Glomerular visceral epithelial cell (primary cell): Measurements from ENCODE around the gene PEX11G.
"Not testable (repeated sequence)": the region's sequence is repeated elsewhere in the genome, so short reads cannot be mapped to it uniquely, and the experiment has no call there.

Experiments used
- DNase-seq: peaks from one replicate; pipeline ENCODE4 v3.0.0-alpha.2; 2016; ENCODE audit errors: extremely low spot score

The PEX11G gene

GRCh38 chr19:7433456-7433855 lies 55.4 kb downstream of the PEX11G start:
- DNase-seq, result not testable (repeated sequence)

GRCh38 chr19:7429638-7430282 lies 59.1 kb downstream of the PEX11G start:
- DNase-seq, result no peak

GRCh38 chr19:7428651-7429113 lies 60.2 kb downstream of the PEX11G start:
- DNase-seq, result no peak

GRCh38 chr19:7427944-7428343 lies 60.9 kb downstream of the PEX11G start:
- DNase-seq, result no peak

GRCh38 chr19:7426986-7427385 lies 61.8 kb downstream of the PEX11G start:
- DNase-seq, result no peak
